ENCODE data around the gene B3GNT9. TPM values are rescaled to one million over a fixed set of nuclear protein-coding genes. Genes with fewer than 3 reads are reported as not detected.
"Not testable (repeated sequence)": the region's sequence is repeated elsewhere in the genome, so short reads cannot be mapped to it uniquely, and the experiment has no call there.

B3GNT9 gene
- total RNA-seq, 1 donor from 2014 or later = 7.8 TPM

DNA sequence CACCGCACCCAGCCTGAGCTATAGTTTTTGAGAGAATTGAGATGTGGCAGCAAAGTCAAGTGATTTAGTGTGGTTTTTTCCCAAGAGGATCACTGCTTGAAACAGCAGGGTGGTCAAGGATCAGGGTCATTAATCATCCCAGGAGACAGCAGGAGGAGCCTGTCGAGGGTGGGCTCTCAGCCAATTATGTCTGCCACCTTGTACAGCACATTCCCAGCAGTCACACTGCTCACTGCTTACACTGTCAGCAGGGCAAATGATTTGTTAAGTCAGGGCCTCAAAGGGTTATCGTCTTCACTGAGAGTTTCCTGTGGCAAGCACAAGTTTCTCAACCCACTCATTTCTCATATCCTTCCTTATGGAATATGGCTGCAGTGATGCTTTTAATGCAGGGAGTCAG is 13.2 kb downstream of the B3GNT9 start:
- intact Hi-C loops (cut with micrococcal nuclease) = no loop called here
- DNase-seq (no peak), ATAC-seq (no peak)

DNA sequence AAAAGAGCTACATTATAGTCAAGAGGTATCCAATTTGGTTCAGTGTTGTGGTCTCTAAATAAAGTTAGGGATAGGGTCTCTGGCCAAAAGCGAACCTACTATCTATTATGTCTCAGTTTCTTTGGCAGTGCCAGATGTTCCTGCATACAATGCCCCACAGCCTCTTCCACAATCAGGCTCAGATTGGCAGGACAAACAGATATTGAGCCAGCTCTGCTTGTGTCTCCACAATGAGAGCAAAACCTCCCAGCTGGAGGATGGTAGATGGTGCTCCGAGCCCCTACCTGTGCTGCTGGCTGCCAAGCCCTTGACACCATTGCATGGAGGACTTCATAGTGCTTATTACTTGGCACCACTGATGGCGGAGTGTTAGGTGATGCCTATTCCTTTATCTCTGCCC is 21.4 kb downstream of the B3GNT9 start:
- intact Hi-C loops (cut with micrococcal nuclease) = no loop called here
- ATAC-seq (peak; percentile 43), DNase-seq (no peak)

DNA sequence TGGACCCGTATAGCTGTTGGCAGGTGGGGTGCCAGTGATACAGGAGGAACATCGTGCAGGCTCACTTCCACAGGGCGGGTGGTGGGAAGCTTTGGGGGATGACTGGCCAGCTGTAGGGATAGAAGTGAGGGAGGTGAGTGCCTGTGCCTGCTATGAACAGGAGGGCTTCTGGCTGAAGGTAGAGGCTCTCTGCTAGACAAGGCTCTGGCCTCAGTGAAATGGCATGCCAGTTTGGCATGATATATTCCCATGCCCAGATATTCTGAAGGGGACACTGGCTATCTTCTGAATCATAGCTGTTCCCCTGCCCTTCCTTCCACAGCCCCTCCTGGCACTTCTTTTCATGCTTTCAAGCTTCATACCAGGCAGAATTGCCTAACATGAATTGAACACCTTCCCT is 21.9 kb downstream of the B3GNT9 start:
- intact Hi-C loops (cut with micrococcal nuclease) = no loop called here
- ATAC-seq = peak; percentile 46
- no peak for DNase-seq

DNA sequence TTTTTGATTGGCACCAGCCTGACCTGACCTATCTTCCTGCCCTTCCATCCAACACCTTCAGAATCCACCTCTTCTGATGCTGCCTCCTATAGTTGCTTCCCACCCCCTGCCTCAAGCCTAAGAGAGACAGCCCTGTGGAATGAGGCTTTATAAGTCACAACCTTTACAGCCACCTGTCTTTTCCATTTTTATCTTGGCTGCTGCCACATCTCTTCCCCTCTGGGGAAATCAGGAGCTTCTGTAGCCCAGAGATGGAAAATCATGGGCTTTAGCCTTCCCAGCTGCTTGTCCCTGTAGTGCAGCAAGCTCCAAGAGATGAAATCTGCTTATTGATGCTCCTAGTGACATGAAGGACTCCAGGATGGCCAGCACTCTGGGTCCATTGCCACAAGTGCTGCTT is 22.4 kb downstream of the B3GNT9 start:
- DNase-seq (no peak), ATAC-seq (no peak)
- intact Hi-C loops (cut with micrococcal nuclease) = no loop called here

DNA sequence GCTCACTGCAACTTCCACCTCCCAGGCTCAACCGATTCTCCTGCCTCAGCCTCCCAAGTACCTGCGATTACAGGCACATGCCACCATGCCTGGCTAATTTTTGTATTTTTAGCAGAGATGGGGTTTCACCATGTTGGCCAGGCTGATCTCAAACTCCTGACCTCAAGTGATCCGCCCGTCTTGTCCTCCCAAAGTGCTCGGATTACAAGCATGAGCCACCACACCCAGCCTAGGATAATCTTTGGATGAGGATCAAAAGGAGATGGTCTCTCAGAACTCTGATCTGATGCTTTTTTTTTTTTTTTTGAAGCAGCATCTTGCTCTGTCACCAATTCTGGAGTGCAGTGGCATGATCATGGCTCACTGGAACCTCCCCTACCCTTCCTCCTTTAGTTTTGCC is 28.0 kb downstream of the B3GNT9 start:
- intact Hi-C loops (cut with micrococcal nuclease) = not testable (repeated sequence)

DNA sequence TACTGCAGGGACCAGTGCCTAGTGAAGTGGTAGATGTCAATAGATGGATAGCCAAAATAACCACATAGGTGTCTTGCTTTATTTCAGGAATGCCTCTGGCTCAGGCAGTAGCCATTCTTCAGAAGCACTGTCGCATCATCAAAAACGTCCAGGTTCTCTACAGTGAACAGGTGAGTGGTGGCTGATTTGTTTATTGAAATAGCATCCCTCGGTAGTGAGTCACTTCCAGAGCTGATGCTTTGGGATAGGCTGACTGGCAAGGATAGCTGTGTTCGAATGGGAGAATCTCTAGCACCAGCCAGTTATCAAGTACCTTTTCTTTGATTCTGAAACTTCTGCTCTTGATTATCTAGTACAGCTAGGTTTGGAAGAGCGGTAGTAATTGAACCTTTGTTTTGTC is 30.8 kb downstream of the B3GNT9 start:
- intact Hi-C loops (cut with micrococcal nuclease) = no loop called here
- DNase-seq = no peak
- ATAC-seq = no peak

More for the DNA sequence above, 28.0 kb downstream of the B3GNT9 start:
- not testable (repeated sequence) for ATAC-seq, DNase-seq

DNA sequence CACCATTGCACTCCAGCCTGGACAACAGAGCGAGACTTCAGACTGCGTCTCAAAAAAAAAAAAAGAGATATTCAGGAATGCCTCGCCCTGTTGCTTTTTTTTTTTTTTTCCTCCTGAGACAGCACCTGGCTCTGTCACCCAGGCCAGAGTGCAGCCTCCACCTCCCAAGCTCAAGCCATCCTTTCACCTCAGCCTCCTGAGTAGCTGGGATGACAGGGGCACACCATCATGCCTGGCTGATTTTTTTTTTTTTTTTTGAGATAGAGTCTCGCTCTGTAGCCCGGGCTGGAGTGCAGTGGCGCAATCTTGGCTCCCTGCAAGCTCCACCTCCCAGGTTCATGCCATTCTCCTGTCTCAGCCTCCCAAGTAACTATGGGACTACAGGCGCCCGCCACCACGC is 33.1 kb downstream of the B3GNT9 start:
- ATAC-seq (no peak), DNase-seq (no peak)
- intact Hi-C loops (cut with micrococcal nuclease) = no loop called here

DNA sequence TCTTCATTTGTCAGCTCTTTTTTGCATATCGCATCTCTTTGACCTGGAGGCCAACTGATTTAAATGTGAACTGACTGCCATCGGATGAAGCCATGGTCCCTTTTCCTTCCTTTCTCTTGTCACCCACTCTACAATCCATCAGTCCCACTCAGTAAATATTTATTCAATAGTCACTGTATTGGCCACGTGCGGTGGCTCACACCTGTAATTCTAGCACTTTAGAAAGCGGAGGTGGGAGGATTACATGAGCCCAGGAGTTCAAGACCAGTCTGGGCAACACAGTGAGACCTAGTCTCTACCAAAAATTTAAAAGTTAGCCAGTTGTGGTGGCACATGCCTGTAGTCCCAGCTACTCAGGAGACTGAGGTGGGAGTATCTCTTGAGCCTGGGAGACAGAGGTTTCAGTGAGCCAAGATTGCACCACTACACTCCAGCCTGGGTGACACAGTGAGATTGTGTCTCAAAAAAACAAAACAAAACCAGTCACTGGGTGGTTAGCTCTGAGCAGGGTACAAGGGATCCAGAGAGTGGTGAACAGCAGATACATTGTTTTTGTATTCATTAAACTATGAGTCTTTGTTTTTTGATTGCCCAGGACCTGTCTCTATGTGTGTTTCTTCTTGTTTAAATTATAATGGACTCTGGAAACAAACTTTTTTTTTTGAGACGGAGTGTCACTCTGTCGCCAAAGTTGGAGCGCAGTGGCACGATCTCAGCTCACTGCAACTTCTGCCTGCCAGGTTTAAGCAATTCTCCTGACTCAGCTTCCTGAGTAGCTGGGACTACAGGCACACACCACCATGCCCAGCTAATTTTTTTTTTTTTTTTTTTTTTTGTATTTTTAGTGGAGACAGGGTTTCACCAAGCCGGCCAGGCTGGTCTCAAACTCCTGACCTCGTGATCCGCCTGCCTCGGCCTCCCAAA is 34.1 kb downstream of the B3GNT9 start:
- ATAC-seq = no peak
- intact Hi-C loops (cut with micrococcal nuclease) = no loop called here

DNA sequence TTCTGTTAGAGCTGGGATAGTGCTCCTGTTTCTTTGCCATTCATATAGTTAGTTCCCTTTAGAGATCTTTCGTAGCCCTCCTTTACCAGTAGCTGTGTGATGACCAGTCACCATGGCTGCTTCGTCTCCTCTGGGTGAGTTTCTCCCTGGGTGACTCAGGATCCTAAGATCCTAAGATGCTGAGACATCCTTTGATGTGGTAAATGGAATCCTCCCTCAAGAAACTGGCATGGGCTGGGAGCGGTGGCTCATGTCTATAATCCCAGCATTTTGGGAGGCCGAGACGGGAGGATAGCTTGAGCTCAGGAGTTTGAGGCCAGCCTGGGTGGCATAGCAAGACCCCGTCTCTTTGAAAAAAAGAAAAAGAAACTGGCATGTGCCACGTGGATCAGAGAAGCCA is 35.2 kb downstream of the B3GNT9 start:
- ATAC-seq = no peak
- intact Hi-C loops (cut with micrococcal nuclease) = no loop called here
- no peak for DNase-seq

More for the DNA sequence above, 34.1 kb downstream of the B3GNT9 start:
- DNase-seq = no peak

DNA sequence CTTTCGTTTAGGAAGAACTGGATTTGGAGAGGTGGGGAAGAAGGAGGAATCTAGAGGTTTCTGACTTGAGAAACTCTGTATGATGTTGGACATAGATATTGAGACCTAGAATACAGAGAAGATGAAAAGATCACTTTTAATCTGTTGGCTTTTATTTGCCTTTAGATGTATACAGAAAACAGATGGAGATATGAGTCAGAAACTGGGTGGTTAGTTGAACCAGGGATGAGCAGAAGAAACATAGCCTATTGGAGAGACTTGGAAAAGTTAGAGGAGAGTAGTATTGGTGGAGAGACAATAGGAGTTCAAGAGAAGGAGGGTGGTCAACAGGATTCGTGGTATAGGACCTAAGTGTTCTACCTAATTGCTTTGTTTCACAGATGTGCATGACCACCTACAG is 36.0 kb downstream of the B3GNT9 start:
- no peak for ATAC-seq
- intact Hi-C loops (cut with micrococcal nuclease) = no loop called here
- no peak for DNase-seq

DNA sequence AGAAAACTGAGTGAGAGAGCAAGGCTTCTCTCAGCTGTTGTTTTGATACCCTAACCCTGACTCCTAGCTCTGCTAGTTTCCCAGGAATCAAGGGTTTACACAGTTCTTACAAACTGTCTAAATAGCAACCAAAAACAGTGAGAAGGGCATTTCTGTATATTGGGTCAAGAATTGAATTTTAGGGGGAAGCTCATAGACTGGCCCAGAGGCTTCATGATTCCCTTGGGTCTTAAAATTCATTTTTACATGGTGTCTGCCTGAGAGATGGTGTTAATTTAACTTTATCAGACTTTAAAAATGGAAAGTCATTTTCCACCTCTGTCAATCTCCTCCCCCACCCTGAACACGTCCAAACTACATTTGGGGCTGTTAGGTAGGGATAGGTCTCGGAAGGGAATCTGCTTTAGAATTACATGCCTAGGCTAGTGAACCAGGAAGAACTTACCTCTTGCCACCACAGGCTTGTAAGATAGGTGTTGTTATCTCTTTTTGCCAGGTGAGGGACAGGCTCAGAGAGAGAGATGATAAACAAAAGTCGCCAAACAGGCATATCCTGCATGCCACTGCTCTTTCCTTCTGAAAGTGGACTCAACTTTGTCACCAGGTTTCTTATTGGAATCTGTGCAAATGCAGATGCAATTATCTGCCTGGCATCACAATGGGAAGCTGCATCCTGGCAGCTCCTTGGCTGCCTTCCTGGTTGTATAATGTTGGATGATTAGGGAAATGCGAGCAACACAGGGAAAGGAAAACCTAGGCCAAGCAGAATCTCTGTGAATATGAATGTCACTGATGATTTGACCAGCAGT is 38.0 kb downstream of the B3GNT9 start:
- intact Hi-C loops (cut with micrococcal nuclease) = no loop called here
- ATAC-seq (no peak), DNase-seq (no peak)

DNA sequence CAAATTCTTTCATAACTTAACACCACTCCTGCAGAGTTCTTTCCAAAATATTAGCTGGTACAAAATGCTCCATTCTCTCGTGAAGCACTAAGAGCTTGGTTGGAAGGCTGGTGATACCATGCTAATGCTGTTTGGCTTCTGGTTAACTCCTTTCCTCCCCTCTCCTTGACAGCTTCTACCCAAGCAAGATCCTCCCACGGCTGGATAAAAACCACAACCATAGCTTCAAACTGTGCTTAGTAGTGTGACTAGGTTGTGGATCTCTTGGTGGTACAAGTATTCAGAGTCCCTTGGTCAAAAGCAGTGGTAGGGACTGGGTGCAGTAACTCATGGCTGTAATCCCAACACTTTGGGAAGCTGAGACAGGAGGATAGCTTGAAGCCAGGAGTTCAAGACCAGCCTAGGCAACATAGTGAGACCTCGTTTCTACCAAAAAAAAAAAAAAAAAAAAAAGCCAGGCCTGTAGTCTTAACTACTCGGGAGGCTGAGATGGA is 38.8 kb downstream of the B3GNT9 start:
- DNase-seq = no peak

DNA sequence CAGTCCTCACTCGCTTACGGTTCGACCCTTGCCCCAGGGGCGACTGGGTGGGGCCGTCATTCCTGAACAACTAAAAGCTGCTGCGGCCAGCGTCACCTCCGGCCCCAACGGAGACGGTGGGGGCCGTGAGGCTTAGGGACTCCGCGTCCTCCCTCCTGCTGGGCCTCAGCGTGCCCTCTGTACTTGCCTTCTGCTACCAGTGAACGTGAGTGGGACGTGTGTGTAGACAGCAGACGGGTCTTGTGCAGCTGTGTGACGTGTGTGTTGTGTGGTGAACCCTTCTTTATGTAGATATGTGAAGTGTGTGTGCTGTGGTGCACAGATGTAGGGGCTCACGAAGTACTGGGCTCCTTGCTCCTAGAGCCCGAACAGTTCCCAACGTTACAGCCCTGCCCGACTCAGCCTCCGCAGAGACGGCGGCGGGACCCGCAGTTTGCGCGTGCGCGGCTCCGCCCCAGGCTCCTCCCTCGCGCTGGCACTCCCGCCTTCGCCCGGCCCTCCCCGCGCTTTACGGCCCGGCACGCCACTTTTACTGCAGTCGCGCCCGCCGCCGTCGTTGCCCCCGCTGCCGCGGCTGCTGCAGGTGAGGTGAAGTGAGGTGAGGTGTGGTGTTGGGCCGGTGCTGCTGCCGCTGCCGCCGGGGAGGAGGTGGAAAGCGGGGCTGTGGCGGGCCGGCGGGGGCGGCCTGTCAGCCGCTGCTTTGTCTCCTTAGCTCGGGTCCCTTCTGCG is 41.2 kb downstream of the B3GNT9 start, which contains the start of gene PHAF1:
Gene PHAF1, plus strand, starts transcription at position 535 of the 729 bp plus-strand sequence. CDS start 235 bp downstream, outside the sequence.
- intact Hi-C loops (cut with micrococcal nuclease) = no loop called here
- DNase-seq (peak; percentile 97), ATAC-seq (peak; percentile 99)

More for the DNA sequence above, 38.8 kb downstream of the B3GNT9 start:
- intact Hi-C loops (cut with micrococcal nuclease) = no loop called here
- no peak for ATAC-seq

DNA sequence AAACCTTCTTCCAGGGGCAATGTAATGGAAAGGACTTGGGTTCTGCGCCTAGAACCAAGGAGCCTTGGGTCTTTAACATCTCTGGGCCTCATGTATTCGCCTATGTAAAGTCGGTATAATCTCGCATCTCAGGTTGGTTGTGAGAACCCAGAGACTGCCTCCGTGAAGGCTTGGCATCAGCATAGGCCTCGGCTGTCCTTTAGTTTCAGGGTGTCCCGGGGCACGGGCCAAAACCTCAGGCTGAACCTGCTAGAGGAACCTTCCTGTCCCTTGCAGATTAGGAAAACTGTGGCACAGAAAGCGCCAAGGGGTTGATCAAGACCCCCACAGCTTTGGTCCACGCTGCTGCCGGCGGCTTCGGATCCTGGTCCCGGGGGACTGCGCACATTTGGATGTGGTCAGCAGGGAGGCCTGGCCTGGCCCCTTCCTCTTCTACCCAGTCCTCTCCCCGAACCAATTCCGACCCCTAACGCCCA is 41.8 kb downstream of the B3GNT9 start:
- intact Hi-C loops (cut with micrococcal nuclease) = no loop called here
- ATAC-seq = no peak
- no peak for DNase-seq

DNA sequence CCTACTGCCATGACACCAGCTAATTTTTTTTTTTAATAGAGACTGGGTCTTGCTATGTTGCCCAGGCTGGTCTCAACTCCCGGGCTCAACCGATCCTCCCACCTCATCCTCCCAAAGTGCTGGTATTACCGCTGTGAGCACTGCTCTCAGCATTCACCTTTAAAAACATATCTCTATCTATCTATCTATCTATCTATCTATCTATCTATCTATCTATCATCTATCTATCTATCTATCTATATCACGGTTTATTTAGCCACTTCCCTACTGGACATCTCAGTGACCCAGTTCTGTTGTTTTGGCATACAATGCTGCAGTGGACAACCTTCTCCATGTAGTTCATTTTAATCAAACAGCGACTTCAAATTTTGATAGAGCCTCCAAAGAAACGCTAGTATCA is 42.3 kb downstream of the B3GNT9 start:
- intact Hi-C loops (cut with micrococcal nuclease) = no loop called here
- DNase-seq (no peak), ATAC-seq (no peak)

DNA sequence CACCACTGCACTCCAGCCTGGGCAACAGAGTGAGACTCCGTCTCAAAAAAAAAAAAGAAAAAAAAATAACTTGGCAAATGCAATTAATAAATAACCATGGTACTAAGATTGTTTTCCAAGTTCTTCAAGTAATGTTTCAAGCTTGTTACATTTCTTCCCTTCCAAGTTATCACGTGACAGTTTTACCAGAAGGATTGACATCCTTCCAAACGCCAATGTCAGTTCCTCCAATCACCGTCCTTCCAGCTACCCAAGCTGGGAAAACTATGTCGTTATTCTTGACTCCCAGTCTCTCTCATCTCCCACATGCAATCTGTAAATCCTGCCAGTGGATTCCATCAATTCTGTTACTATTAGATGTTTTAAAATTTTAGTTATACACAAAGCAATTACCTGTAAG is 44.9 kb downstream of the B3GNT9 start:
- ATAC-seq = no peak

DNA sequence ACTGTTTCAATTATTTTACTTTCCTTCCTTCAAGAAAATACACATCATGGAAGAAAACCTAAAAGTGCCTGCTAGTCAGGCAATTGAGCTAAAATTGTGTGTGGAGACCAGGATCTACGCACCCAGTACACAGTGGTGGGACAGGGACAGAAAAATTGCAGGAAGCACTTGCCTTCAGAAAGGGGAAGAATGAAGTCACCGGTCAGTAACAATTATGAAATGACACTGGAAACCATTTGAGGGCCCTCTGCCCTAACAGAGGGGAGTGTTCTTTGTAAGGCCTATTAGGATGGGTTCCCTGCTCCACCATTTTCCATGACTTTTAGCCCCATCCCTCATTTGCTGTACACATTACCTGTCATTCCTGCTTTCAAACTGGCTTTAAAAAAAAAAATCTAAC is 45.6 kb downstream of the B3GNT9 start:
- no peak for DNase-seq
- intact Hi-C loops (cut with micrococcal nuclease) = no loop called here
- ATAC-seq = no peak

More for the DNA sequence above, 44.9 kb downstream of the B3GNT9 start:
- no peak for DNase-seq
- intact Hi-C loops (cut with micrococcal nuclease) = no loop called here

DNA sequence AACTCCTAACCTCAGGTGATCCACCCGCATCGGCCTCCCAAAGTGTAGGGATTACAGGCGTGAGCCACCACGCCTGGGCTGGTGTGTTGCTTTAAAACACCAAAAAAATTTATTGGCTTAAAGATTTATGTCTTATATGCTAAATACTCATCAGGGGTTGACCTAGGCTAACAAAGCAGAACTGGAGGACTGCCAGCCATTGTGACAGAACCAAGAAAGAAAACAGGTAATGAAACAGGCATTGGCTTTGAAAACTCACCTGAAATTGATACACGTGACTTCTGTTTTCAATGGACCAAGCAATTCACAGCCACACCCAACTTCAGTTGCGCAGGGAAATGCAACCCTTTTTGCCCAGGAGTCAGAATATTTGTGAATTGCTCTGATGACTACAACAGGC is 46.0 kb downstream of the B3GNT9 start:
- ATAC-seq (no peak), DNase-seq (no peak)
- intact Hi-C loops (cut with micrococcal nuclease) = no loop called here

DNA sequence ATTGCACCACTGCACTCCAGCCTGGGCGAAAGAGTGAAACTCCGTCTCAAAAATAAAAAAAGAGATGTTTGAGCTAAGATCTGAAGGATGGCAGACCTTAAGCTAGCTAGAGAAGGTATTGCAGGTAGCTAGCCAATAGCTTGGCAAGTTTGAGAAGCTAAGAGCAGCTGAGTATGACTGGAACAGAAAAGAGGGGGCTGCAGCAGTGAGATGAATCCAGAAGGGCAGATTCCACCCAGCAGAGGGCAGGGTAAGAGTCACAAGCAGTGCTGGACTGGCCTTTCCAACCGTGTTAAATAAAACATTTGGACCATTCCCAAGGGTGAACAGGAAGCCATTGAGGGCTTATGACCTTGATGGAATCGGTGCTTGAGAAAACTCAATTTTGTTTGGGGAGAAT is 46.7 kb downstream of the B3GNT9 start:
- intact Hi-C loops (cut with micrococcal nuclease) = no loop called here
- no peak for DNase-seq

More for the DNA sequence above, 46.7 kb downstream of the B3GNT9 start:
- ATAC-seq = peak; percentile 60

All from left ventricle myocardium superior (tissue), 1 donor.